OCI-LY7 (cell line): ENCODE results near the gene AMIGO3. TPM values are rescaled to one million over a fixed set of nuclear protein-coding genes. Genes with fewer than 3 reads are reported as not detected.

Experiments
- BruUV-seq: library from RNA; stranded (reverse); fragments of 400-500 nt; replicated peaks from 2 replicates; lab custom pipeline; 2021; lab: Mats Ljungman, UMichigan
- CTCF ChIA-PET: fragments of 300-600 bp; sonication (Branson Sonifier 250); formaldehyde crosslinking; loops from one replicate; lab custom pipeline; 2022; ENCODE audit warnings: antibody characterized with exemption; ENCODE audit not compliant: unreplicated experiment; lab: Charles Lee
- POLR2A ChIA-PET: fragments of 300-600 bp; sonication (Branson Sonifier 250); formaldehyde crosslinking; loops from one replicate; lab custom pipeline; 2022; ENCODE audit warnings: antibody characterized with exemption; lab: Charles Lee
- DNase-seq: peaks from one replicate; pipeline ENCODE4 v3.0.0-alpha.2; 2015; ENCODE audit warnings: low spot score
- H2AFZ ChIP-seq: fragments of 200-600 bp; sonication (generic), shearing (Covaris generic); 2 replicates; pipeline ENCODE4 v1.6.1; 2014; ENCODE audit warnings: mild to moderate bottlenecking, antibody characterized with exemption, low read length, moderate library complexity
- H3K27ac ChIP-seq: fragments of 200-600 bp; sonication (generic); 2 replicates; pipeline ENCODE4 v1.5.1; 2014; ENCODE audit warnings: mixed run types, low read depth, mild to moderate bottlenecking, moderate library complexity, low read length, inconsistent platforms; ENCODE audit not compliant: poor library complexity, severe bottlenecking
- H3K36me3 ChIP-seq: fragments of 200-600 bp; sonication (generic); 2 replicates; pipeline ENCODE4 v1.6.1; 2014; ENCODE audit warnings: mild to moderate bottlenecking, antibody characterized with exemption, low read length, moderate library complexity, mixed read lengths; ENCODE audit not compliant: insufficient read depth
- H3K4me1 ChIP-seq: fragments of 200-600 bp; sonication (generic); 2 replicates; pipeline ENCODE4 v1.5.1; 2014; ENCODE audit warnings: mild to moderate bottlenecking, low read length; ENCODE audit not compliant: insufficient read depth, poor library complexity, severe bottlenecking
- H3K4me2 ChIP-seq: fragments of 200-600 bp; sonication (generic); 2 replicates; pipeline ENCODE4 v1.6.1; 2014; ENCODE audit warnings: mild to moderate bottlenecking, low read length
- H3K4me3 ChIP-seq: fragments of 200-600 bp; sonication (generic); 2 replicates; pipeline ENCODE4 v1.5.1; 2014; ENCODE audit warnings: mild to moderate bottlenecking, low read depth, low read length; ENCODE audit not compliant: poor library complexity, severe bottlenecking
- H3K79me2 ChIP-seq: fragments of 200-600 bp; sonication (generic); 2 replicates; pipeline ENCODE4 v1.6.1; 2016; ENCODE audit warnings: low read depth, mild to moderate bottlenecking, low read length, moderate library complexity, mixed read lengths; ENCODE audit not compliant: insufficient read depth
- H3K9me2 ChIP-seq: fragments of 200-600 bp; sonication (generic); 2 replicates; pipeline ENCODE4 v1.6.1; 2016; ENCODE audit warnings: mild to moderate bottlenecking, low read length, mixed read lengths; ENCODE audit not compliant: insufficient read depth
- H3K9me3 ChIP-seq: fragments of 200-600 bp; sonication (generic); 2 replicates; pipeline ENCODE4 v1.6.1; 2014; ENCODE audit warnings: mild to moderate bottlenecking, mixed run types, low read length, mixed read lengths
- H4K20me1 ChIP-seq: fragments of 200-600 bp; sonication (generic); 2 replicates; pipeline ENCODE4 v1.6.1; 2014; ENCODE audit warnings: mild to moderate bottlenecking, antibody characterized with exemption, low read length, moderate library complexity, mixed read lengths; ENCODE audit not compliant: insufficient read depth
- CTCF ChIP-seq: fragments of 200-600 bp; sonication (generic); conservative IDR thresholded peaks from 2 replicates; pipeline ENCODE4 v1.5.1; 2014; ENCODE audit warnings: mild to moderate bottlenecking, antibody characterized with exemption, low read length, moderate library complexity, mixed read lengths
- EZH2phosphoT487 ChIP-seq: fragments of 200-600 bp; sonication (generic); IDR thresholded peaks from 2 replicates; pipeline ENCODE4 v1.6.1; 2018; ENCODE audit warnings: low read depth, borderline replicate concordance, mild to moderate bottlenecking, mixed run types, antibody characterized with exemption, low read length, moderate library complexity, mixed read lengths
- intact Hi-C: fragments of 100-400 bp; cut with micrococcal nuclease; formaldehyde crosslinking; loops from one replicate; pipeline ENCODE4 v1.10.0; 2022; ENCODE audit not compliant: unreplicated experiment
- total RNA-seq, 2 experiments: library from RNA; depleted of rRNA in 1 of 2; stranded (reverse); fragments of >200 nt in 1 of 2; shearing (Covaris generic) in 1 of 2; gene quantifications; 2 replicates each; pipeline ENCODE4 v1.2.3, GENCODE V29; 2014 to 2022

AMIGO3 gene
- total RNA-seq, 2 experiments from 2014 or later: 0.80 to 4.4 TPM

GRCh38 chr3:49674497-49674983 lies 44.9 kb downstream of the AMIGO3 start:
- H2AFZ ChIP-seq: peak overlapping the region; percentile 26; the same call in 1 of the 2 replicates
- intact Hi-C loops: loop anchor here (2.0 to 5.0 kb wide), 4 partner anchors 204 to 654 kb away; partner anchors contain the start of genes DAG1, QRICH1 and USP4

GRCh38 chr3:49673715-49674496 lies 45.6 kb downstream of the AMIGO3 start, which contains the start of gene APEH:
APEH (plus strand) TSS chr3:49674351; CDS start chr3:49674402, 51 bp downstream.
- CTCF ChIA-PET: interaction anchor here (1.4 kb wide), 1 partner anchor 134 kb away, joined by 10 read pairs; no protein-coding TSS in a partner anchor
- no TSS peak for BruUV-seq
- H4K20me1 ChIP-seq: no peaks in the 10 kb centered on the region
- H3K9me3 ChIP-seq: no peaks in the 10 kb centered on the region
- H3K36me3 ChIP-seq: peaks cover 32% of the 10 kb centered on the region
- H3K4me3 ChIP-seq: peak within 1 kb of the TSS; percentile 89
- TF ChIP-seq EZH2phosphoT487: no peak
- TF ChIP-seq CTCF: no peak
- peak within 1 kb of the TSS; percentile 84 for H3K27ac ChIP-seq
- peak within 1 kb of the TSS; percentile 53; the same call in 1 of the 2 replicates for H2AFZ ChIP-seq
- H3K9me2 ChIP-seq: no peaks in the 10 kb centered on the region
- H3K4me1 ChIP-seq: peaks cover 17% of the 10 kb centered on the region
- POLR2A ChIA-PET: interaction anchor here (1.1 to 2.8 kb wide), 2 partner anchors 134 to 334 kb away, joined by 6 to 18 read pairs; partner anchors contain the start of gene USP4
- H3K79me2 ChIP-seq: peaks cover 8% of the 10 kb centered on the region; the same call in 1 of the 2 replicates
- intact Hi-C loops: loop anchor here (2.0 to 5.0 kb wide), 4 partner anchors 203 to 653 kb away; partner anchors contain the start of genes DAG1, QRICH1 and USP4
- peak; percentile 98 for DNase-seq
- H3K4me2 ChIP-seq: peak within 1 kb of the TSS; percentile 83

More at GRCh38 chr3:49674497-49674983, 44.9 kb downstream of the AMIGO3 start:
- TF ChIP-seq CTCF (no peak), EZH2phosphoT487 (no peak)
- BruUV-seq: no TSS peak
- peak overlapping the region; percentile 84 for H3K27ac ChIP-seq
- no peaks in the 10 kb centered on the region for H3K9me3 ChIP-seq
- no peak for DNase-seq
- H3K4me2 ChIP-seq: peak overlapping the region; percentile 82
- no peaks in the 10 kb centered on the region for H3K9me2 ChIP-seq
- H4K20me1 ChIP-seq: no peaks in the 10 kb centered on the region
- H3K4me1 ChIP-seq: peaks cover 17% of the 10 kb centered on the region
- peaks cover 38% of the 10 kb centered on the region for H3K36me3 ChIP-seq
- peak overlapping the region; percentile 89 for H3K4me3 ChIP-seq
- POLR2A ChIA-PET: no interaction called here
- CTCF ChIA-PET: no interaction called here
- H3K79me2 ChIP-seq: peaks cover 8% of the 10 kb centered on the region; the same call in 1 of the 2 replicates
